A549 treated with CORT108297 at 1 μM for 4 hours (cell line): ENCODE data around the gene DPP7. TPM values are rescaled to one million over a fixed set of nuclear protein-coding genes. Genes with fewer than 3 reads are reported as not detected.

ENCODE experiments used
- total RNA-seq: library from RNA; stranded (reverse); fragments of 200-300 nt; extraction: Qiagen RNA extraction; gene quantifications from 5 replicates; pipeline ENCODE4 v1.2.3, GENCODE V29; 2022

Gene DPP7
- 72.4 to 138 TPM (median 129 TPM) in 5 replicates for total RNA-seq

DNA sequence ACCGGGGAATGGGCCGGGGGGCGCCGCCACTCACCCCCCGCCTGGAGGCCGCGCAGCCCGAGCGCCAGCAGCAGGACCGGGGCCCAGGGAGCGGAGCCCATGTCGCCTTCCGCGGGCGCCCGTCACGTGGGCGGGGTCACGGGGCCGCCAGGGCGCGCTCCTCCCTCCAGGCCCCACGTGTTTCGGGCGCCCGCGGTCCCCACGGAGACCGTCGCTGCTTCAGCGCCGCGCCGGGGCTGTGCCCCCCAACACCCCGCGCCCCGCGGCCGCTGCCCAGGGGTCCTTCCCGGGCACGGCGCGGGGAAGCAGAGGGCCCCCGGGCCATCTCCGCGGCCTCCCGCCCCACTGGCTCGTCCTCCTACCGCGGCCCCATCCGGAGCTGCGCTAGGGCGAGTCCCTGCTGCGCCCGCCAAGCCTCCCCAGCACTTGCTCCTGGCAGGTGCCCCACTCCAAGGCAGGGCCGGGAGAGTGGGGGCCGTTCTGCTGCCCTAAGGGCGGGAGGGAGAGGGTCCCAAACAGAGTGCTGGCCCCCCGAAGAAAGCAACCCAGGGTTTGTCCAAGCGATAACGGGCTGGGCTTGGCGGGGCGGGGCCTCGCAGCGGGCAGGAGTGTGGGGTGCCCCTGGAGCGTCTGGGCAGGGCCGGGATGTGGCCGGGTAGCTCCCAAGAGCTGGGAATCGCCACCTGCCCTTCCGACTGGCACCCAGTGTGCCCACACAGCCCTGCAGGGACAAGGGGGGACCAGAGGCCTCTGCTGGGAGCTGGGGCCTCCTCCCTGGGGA, at the start of gene DPP7:
Gene DPP7 (minus strand): TSS at position 121 of the 781 bp plus-strand sequence. CDS start 20 bp downstream, at position 101.

DNA sequence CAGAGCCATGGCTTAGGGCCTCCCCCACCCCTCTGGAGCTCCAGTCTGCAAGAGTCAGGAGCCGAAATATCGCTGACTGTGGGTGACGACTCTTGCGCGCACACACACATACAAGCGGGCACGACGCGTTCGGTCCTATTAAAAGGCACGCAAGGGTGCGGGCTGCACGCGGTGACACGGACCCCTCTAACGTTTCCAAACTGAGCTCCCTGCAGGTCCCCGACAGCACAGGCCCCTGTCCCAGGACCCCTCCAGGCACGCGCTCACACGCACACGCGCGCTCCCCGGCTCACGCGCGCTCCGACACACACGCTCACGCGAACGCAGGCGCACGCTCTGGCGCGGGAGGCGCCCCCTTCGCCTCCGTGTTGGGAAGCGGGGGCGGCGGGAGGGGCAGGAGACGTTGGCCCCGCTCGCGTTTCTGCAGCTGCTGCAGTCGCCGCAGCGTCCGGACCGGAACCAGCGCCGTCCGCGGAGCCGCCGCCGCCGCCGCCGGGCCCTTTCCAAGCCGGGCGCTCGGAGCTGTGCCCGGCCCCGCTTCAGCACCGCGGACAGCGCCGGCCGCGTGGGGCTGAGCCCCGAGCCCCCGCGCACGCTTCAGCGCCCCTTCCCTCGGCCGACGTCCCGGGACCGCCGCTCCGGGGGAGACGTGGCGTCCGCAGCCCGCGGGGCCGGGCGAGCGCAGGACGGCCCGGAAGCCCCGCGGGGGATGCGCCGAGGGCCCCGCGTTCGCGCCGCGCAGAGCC, 24.4 kb upstream of the DPP7 start, which contains the start of gene GRIN1:
Gene GRIN1 (plus strand): TSS at position 433 of the 746 bp plus-strand sequence. CDS start 333 bp downstream, outside the sequence.

DNA sequence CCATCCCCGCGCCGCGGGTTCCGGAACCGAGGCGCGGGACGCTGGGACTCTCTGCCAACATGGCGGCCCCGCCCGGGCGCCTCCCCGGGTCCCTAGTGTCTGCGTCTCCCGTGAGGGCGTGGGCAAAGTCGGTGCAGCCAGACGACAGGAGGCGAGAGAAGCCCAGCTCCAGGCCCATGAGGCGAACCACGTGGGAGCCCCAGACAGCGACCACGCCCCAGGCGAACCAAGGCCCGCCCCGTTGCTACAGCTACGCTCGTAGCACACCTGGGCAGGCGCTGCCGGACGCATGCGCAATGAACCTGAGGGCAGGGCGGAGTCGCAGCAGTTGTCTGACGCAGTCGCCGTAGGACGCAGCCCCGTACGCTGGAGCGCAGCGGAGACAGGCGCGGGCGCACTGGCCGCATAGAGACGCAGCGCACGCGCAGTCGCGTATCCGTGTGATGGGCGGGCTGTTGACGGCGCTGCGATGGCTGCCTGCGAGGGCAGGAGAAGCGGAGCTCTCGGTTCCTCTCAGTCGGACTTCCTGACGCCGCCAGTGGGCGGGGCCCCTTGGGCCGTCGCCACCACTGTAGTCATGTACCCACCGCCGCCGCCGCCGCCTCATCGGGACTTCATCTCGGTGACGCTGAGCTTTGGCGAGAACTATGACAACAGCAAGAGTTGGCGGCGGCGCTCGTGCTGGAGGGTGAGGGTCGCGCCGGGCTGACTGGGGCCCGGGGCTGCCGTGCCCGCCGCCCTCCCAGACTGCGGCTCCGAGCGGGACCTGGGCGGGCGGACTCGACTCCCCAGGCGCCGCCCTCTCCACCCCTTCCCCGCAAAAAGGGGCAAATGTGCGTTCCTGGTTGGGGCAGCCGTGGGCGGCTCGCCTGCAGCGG, 27.8 kb downstream of the DPP7 start, which contains the start of gene MAN1B1:
Gene MAN1B1 (plus strand): TSS at position 455 of the 878 bp plus-strand sequence. CDS start 15 bp downstream, at position 470.

DNA sequence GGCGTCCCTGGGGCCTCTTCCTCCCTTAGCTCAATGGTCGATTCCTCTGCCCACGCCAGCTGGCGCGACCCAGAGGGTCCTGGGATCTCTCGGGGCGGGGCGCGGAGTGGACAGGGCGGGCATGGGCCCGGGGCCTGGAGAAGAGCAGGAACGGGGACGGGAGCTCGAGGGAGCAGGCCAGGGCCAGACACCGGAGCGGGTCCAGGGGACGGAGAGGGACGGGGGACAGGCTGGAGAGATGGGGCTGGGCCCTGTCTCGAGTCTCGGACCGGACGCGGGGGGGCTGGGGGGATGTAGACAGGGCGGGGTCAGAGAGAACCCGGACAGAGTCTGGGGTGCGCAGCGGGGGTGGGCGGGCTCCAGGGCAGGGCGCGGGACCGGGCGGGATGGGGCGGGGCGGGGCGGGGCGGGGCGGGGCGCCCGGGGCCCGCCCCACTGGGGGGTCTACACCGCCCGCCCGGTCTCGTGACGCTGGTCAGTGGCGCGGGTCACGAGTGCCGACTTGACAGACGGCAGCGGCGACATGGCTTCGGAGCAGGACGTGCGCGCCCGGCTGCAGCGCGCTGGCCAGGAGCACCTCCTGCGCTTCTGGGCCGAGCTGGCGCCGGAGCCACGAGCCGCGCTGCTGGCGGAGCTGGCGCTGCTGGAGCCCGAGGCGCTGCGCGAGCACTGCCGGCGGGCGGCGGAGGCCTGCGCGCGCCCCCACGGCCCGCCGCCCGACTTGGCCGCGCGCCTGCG, 37.4 kb downstream of the DPP7 start, which contains the start of gene UAP1L1:
Gene UAP1L1 (plus strand): TSS at position 508 of the 738 bp plus-strand sequence. CDS start 16 bp downstream, at position 524.

DNA sequence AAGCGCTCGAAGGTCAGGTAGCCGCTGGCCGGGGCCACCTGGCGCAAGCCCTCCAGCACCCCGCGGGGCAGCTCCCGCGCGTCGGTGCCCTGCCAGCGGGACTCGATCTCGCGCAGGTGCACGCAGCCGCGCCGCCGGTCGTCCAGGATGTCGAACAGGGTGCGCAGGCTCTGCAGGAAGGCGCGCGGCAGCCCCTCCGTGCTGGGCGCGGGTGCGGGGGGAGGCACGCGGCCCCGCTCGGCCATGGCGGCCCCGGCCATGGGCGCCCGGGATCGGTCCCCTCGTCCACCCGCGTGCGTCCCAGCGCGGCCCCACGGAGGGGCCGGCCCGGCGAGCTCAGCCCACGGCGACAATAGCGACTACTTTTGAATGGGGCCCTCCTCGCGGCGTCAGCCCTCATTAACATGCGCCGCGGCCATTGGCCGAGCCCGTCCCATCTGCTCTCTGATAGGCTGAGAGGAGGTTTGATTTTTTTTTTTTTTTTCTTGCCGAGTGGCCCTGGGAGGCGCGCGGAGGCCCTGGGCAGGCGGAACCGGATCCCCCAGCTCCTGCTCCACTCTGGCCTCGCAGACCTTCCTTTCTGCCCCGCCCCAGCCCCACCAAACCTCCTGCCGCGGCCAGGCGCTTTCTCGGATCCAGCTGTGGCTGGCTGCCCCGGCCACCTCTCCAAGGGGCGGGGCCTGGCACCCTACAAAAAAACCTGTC, 44.2 kb downstream of the DPP7 start, which contains the start of gene SAPCD2:
Gene SAPCD2 (minus strand): TSS at position 357 of the 705 bp plus-strand sequence. CDS start 97 bp downstream, at position 260.

Other genes starting within 250 kb of the DPP7 start
- gene EDF1, start 248.4 kb downstream of the DPP7 start, total RNA-seq: 433 to 512 TPM (median 473 TPM) in 5 replicates
- gene TRAF2, start 228.2 kb downstream of the DPP7 start, total RNA-seq: 47.5 to 74.7 TPM (median 64.9 TPM) in 5 replicates
- 61.5 to 109 TPM (median 104 TPM) in 5 replicates for gene FBXW5, start 170.0 kb downstream of the DPP7 start, total RNA-seq
- gene C8G, start 169.5 kb downstream of the DPP7 start, total RNA-seq: 0.88 to 2.3 TPM (median 1.3 TPM) in 5 replicates
- gene LCN12, start 162.5 kb downstream of the DPP7 start, total RNA-seq: 0.48 to 1.5 TPM (median 1.5 TPM) in 5 replicates
- 0.16 to 0.81 TPM (median 0.57 TPM) in 5 replicates for gene PTGDS, start 137.2 kb downstream of the DPP7 start, total RNA-seq
- 0.03 to 0.06 TPM (median 0.05 TPM) in 4 of 5 replicates, not detected in the other for gene LCNL1, start 131.7 kb downstream of the DPP7 start, total RNA-seq
- gene PAXX, start 122.3 kb downstream of the DPP7 start, total RNA-seq: 49.7 to 88.2 TPM (median 76.5 TPM) in 5 replicates
- gene CLIC3, start 118.2 kb downstream of the DPP7 start, total RNA-seq: 2.7 to 4.5 TPM (median 3.8 TPM) in 5 replicates
- 20.4 to 30.4 TPM (median 27.8 TPM) in 5 replicates for gene ABCA2, start 86.5 kb downstream of the DPP7 start, total RNA-seq
- 0.08 to 0.09 TPM in 2 of 5 replicates, not detected in the others for gene FUT7, start 82.6 kb downstream of the DPP7 start, total RNA-seq
- gene NPDC1, start 68.6 kb downstream of the DPP7 start, total RNA-seq: 41.2 to 91.4 TPM (median 89.1 TPM) in 5 replicates
- 0.63 to 1.4 TPM (median 0.95 TPM) in 5 replicates for gene ENTPD2, start 60.7 kb downstream of the DPP7 start, total RNA-seq
- 15.2 to 28.2 TPM (median 25.3 TPM) in 5 replicates for gene SAPCD2, start 44.2 kb downstream of the DPP7 start, total RNA-seq
- gene UAP1L1, start 37.2 kb downstream of the DPP7 start, total RNA-seq: 9.5 to 17.0 TPM (median 12.6 TPM) in 5 replicates
- gene MAN1B1, start 27.7 kb downstream of the DPP7 start, total RNA-seq: 42.2 to 55.4 TPM (median 51.2 TPM) in 5 replicates
- gene GRIN1, start 24.4 kb upstream of the DPP7 start, total RNA-seq: 0.22 to 0.94 TPM (median 0.34 TPM) in 5 replicates
- gene LRRC26, start 55.3 kb upstream of the DPP7 start, total RNA-seq: 0.61 to 2.2 TPM (median 1.4 TPM) in 5 replicates
- not detected in 5 replicates for gene TMEM210, start 57.3 kb upstream of the DPP7 start, total RNA-seq
- gene ANAPC2, start 73.8 kb upstream of the DPP7 start, total RNA-seq: 24.9 to 40.7 TPM (median 36.9 TPM) in 5 replicates
- 102 to 161 TPM (median 150 TPM) in 5 replicates for gene SSNA1, start 73.9 kb upstream of the DPP7 start, total RNA-seq
- gene TPRN, start 86.0 kb upstream of the DPP7 start, total RNA-seq: 6.2 to 10.5 TPM (median 10.1 TPM) in 5 replicates
- gene TMEM203, start 90.9 kb upstream of the DPP7 start, total RNA-seq: 35.3 to 48.6 TPM (median 45.8 TPM) in 5 replicates
- 11.5 to 21.6 TPM (median 18.2 TPM) in 5 replicates for gene NDOR1, start 91.0 kb upstream of the DPP7 start, total RNA-seq
- gene RNF208, start 107.5 kb upstream of the DPP7 start, total RNA-seq: 0.95 to 2.7 TPM (median 2.2 TPM) in 5 replicates
- gene CYSRT1, start 110.4 kb upstream of the DPP7 start, total RNA-seq: 2.7 to 5.0 TPM (median 4.3 TPM) in 5 replicates
- gene RNF224, start 112.8 kb upstream of the DPP7 start, total RNA-seq: 0.09 to 0.24 TPM (median 0.14 TPM) in 5 replicates
- 0.07 to 0.14 TPM (median 0.10 TPM) in 4 of 5 replicates, not detected in the other for gene SLC34A3, start 116.2 kb upstream of the DPP7 start, total RNA-seq
- 616 to 807 TPM (median 766 TPM) in 5 replicates for gene TUBB4B, start 126.6 kb upstream of the DPP7 start, total RNA-seq
- 0.07 TPM in 1 of 5 replicates, not detected in the others for gene STPG3, start 136.6 kb upstream of the DPP7 start, total RNA-seq
- gene NELFB, start 140.6 kb upstream of the DPP7 start, total RNA-seq: 42.6 to 62.4 TPM (median 57.8 TPM) in 5 replicates
- gene TOR4A, start 163.0 kb upstream of the DPP7 start, total RNA-seq: 17.1 to 31.6 TPM (median 26.1 TPM) in 5 replicates
- gene NRARP, start 187.5 kb upstream of the DPP7 start, total RNA-seq: 2.8 to 7.8 TPM (median 4.8 TPM) in 5 replicates